GM23338 (cell line): ENCODE data around the gene DDX46. TPM values are rescaled to one million over a fixed set of nuclear protein-coding genes. Genes with fewer than 3 reads are reported as not detected.

Experiments
- ATAC-seq: fragments of 200-7000 bp; cut with Tn5 transposase; 3 replicates; pipeline ENCODE4 v1.9.1; 2020
- DNase-seq: peaks from one replicate; pipeline ENCODE4 v3.0.0-alpha.2; 2015; ENCODE audit warnings: low spot score
- H2AFZ ChIP-seq: fragments of 200-600 bp; sonication (generic); 2 replicates; pipeline ENCODE4 v1.8.0; 2016; ENCODE audit warnings: antibody characterized with exemption, mild to moderate bottlenecking, moderate library complexity
- H3F3A ChIP-seq: fragments of 200-600 bp; sonication (generic); replicated peaks from 2 replicates; pipeline ENCODE4 v1.8.0; 2017; ENCODE audit warnings: antibody characterized with exemption, mixed run types, low read depth
- H3K27ac ChIP-seq: fragments of 200-600 bp; sonication (generic); 2 replicates; pipeline ENCODE4 v1.6.1; 2016; ENCODE audit warnings: low read depth
- H3K27me3 ChIP-seq: fragments of 200-600 bp; sonication (generic); 2 replicates; pipeline ENCODE4 v1.8.0; 2016; ENCODE audit warnings: mild to moderate bottlenecking, mixed run types, moderate library complexity; ENCODE audit not compliant: insufficient read depth
- H3K36me3 ChIP-seq: fragments of 200-600 bp; sonication (generic); 2 replicates; pipeline ENCODE4 v1.8.0; 2016; ENCODE audit warnings: mild to moderate bottlenecking; ENCODE audit not compliant: insufficient read depth
- H3K4me1 ChIP-seq: fragments of 200-600 bp; sonication (generic); 2 replicates; pipeline ENCODE4 v1.8.0; 2016; ENCODE audit warnings: mild to moderate bottlenecking, moderate library complexity; ENCODE audit not compliant: insufficient read depth
- H3K4me2 ChIP-seq: fragments of 200-600 bp; sonication (generic); 2 replicates; pipeline ENCODE4 v1.7.1; 2017; ENCODE audit warnings: mixed run types
- H3K4me3 ChIP-seq: fragments of 200-600 bp; sonication (generic); 2 replicates; pipeline ENCODE4 v1.6.1; 2016; ENCODE audit warnings: mixed run types
- H3K79me2 ChIP-seq: fragments of 200-600 bp; sonication (generic); replicated peaks from 2 replicates; pipeline ENCODE4 v1.8.0; 2017; ENCODE audit warnings: mild to moderate bottlenecking; ENCODE audit not compliant: insufficient read depth
- H3K9me2 ChIP-seq: fragments of 200-600 bp; sonication (generic); 2 replicates; pipeline ENCODE4 v1.8.0; 2017; ENCODE audit not compliant: insufficient read depth
- H4K20me1 ChIP-seq: fragments of 200-600 bp; sonication (generic); replicated peaks from 2 replicates; pipeline ENCODE4 v1.8.0; 2017; ENCODE audit warnings: mild to moderate bottlenecking; ENCODE audit not compliant: insufficient read depth
- H3K27ac Mint-ChIP-seq: 2 replicates; pipeline ENCODE4 v1.8.0; 2020; ENCODE audit warnings: inconsistent platforms, mild to moderate bottlenecking, moderate library complexity, mixed read lengths
- H3K27me3 Mint-ChIP-seq: 3 replicates; pipeline ENCODE4 v1.8.0; 2022; ENCODE audit warnings: low read depth, mild to moderate bottlenecking, moderate library complexity, mixed read lengths, inconsistent platforms; ENCODE audit not compliant: insufficient read depth, poor library complexity
- H3K36me3 Mint-ChIP-seq: 3 replicates; pipeline ENCODE4 v1.8.0; 2021; ENCODE audit warnings: low read depth, mild to moderate bottlenecking, inconsistent platforms, moderate library complexity, mixed read lengths
- H3K4me1 Mint-ChIP-seq: 3 replicates; pipeline ENCODE4 v1.8.0; 2020; ENCODE audit warnings: mild to moderate bottlenecking, inconsistent platforms, mixed read lengths
- H3K4me3 Mint-ChIP-seq: 3 replicates; pipeline ENCODE4 v1.8.0; 2021; ENCODE audit warnings: moderate library complexity, mild to moderate bottlenecking, inconsistent platforms, mixed read lengths
- H3K9me3 Mint-ChIP-seq: 3 replicates; pipeline ENCODE4 v1.8.0; 2020; ENCODE audit warnings: moderate library complexity, mild to moderate bottlenecking, inconsistent platforms, mixed read lengths
- CREB1 ChIP-seq: fragments of 250-450 bp; sonication (Bioruptor Pico); IDR thresholded peaks from 2 replicates; pipeline ENCODE4 v1.5.0; 2020; ENCODE audit warnings: low read depth, mild to moderate bottlenecking, moderate library complexity
- EZH2 ChIP-seq: fragments of 200-600 bp; sonication (generic); IDR thresholded peaks from one replicate; pipeline ENCODE4 v1.8.0; 2017; ENCODE audit warnings: antibody characterized with exemption, mild to moderate bottlenecking, low read depth; ENCODE audit not compliant: unreplicated experiment
- EZH2phosphoT487 ChIP-seq: fragments of 200-600 bp; sonication (generic); IDR thresholded peaks from one replicate; pipeline ENCODE4 v1.8.1; 2018; ENCODE audit warnings: antibody characterized with exemption; ENCODE audit not compliant: unreplicated experiment
- NANOG ChIP-seq: IDR thresholded peaks from 2 replicates; pipeline ENCODE4 v1.6.1; 2016; ENCODE audit warnings: antibody characterized with exemption, borderline replicate concordance
- POLR2AphosphoS5 ChIP-seq: IDR thresholded peaks from 2 replicates; pipeline ENCODE4 v1.6.1; 2016; ENCODE audit warnings: antibody characterized with exemption, low read depth
- STAT1 ChIP-seq: IDR thresholded peaks from one replicate; pipeline ENCODE4 v1.6.1; 2016; ENCODE audit warnings: antibody characterized with exemption; ENCODE audit not compliant: unreplicated experiment
- ZNF114 ChIP-seq: fragments of 250-450 bp; sonication (Bioruptor Pico); IDR thresholded peaks from 2 replicates; pipeline ENCODE4 v1.5.0; 2020; ENCODE audit warnings: mild to moderate bottlenecking, moderate library complexity
- ZNF331 ChIP-seq: fragments of 250-450 bp; sonication (Bioruptor Pico); IDR thresholded peaks from 2 replicates; pipeline ENCODE4 v1.5.0; 2020; ENCODE audit warnings: low read depth, mild to moderate bottlenecking, moderate library complexity
- polyA plus RNA-seq: library from polyadenylated mRNA; unstranded; fragments of >200 nt; fragmentation: Nextera tagmentation; extraction: Ambion mirVana; gene quantifications from 2 replicates; pipeline ENCODE4 v1.2.1, GENCODE V29; 2016
- total RNA-seq: library from RNA; depleted of rRNA; stranded (reverse); fragments of >200 nt; shearing (Covaris generic); gene quantifications from 2 replicates; pipeline ENCODE4 v1.2.3, GENCODE V29; 2014
- TF ChIP-seq, protein P1 (sequence below): fragments of 250-450 bp; sonication (Bioruptor Pico); IDR thresholded peaks from 2 replicates; pipeline ENCODE4 v1.5.0; 2020; ENCODE audit warnings: mild to moderate bottlenecking, moderate library complexity
- TF ChIP-seq, protein P2 (sequence below): IDR thresholded peaks from one replicate; pipeline ENCODE4 v1.6.1; 2018; ENCODE audit warnings: antibody characterized with exemption; ENCODE audit not compliant: unreplicated experiment
- TF ChIP-seq, protein P3 (sequence below): IDR thresholded peaks from 2 replicates; pipeline ENCODE4 v1.6.1; 2016; ENCODE audit warnings: antibody characterized with exemption
- TF ChIP-seq, protein P4 (sequence below), 2 experiments: fragments of 200-600 bp in 1 of 2; sonication (generic) in 1 of 2; conservative IDR thresholded peaks; 2 replicates each; pipeline versions ENCODE4 v1.5.1 to v1.6.1; 2016 to 2017; ENCODE audit warnings: antibody characterized with exemption in 2 of 2, low read depth in 2 of 2, mild to moderate bottlenecking in 2 of 2, moderate library complexity in 1 of 2

Gene DDX46
- total and polyA plus RNA-seq, 2 experiments from 2014 or later = 85.6 to 91.4 TPM

DNA sequence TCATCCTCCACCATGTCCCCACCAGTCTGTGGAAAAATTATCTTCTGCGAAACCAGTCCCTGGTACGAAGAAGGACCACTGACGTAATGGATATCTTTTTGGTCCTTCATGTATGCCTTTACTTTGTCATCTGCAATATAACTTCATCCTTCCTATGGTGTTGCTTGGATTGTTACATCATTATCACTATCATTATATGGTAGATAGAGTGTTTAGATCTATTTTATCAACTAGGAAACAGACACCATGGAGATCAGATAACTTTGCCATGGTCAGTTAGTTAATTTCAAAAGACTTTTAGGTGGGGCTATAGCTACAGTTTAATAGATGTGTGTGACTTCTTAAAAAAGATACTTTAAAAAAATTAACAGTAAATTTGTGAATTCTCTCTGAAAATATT, 44.0 kb upstream of the DDX46 start:
- DNase-seq (no peak), ATAC-seq (no peak)
- TF ChIP-seq CREB1 (CRISPR knock-in tag) (no peak), ZNF331 (CRISPR knock-in tag) (no peak), EZH2phosphoT487 (no peak), EZH2 (no peak), ZNF114 (CRISPR knock-in tag) (no peak), STAT1 (no peak), NANOG (no peak), POLR2AphosphoS5 (no peak)
- TF ChIP-seq, protein P1, sequence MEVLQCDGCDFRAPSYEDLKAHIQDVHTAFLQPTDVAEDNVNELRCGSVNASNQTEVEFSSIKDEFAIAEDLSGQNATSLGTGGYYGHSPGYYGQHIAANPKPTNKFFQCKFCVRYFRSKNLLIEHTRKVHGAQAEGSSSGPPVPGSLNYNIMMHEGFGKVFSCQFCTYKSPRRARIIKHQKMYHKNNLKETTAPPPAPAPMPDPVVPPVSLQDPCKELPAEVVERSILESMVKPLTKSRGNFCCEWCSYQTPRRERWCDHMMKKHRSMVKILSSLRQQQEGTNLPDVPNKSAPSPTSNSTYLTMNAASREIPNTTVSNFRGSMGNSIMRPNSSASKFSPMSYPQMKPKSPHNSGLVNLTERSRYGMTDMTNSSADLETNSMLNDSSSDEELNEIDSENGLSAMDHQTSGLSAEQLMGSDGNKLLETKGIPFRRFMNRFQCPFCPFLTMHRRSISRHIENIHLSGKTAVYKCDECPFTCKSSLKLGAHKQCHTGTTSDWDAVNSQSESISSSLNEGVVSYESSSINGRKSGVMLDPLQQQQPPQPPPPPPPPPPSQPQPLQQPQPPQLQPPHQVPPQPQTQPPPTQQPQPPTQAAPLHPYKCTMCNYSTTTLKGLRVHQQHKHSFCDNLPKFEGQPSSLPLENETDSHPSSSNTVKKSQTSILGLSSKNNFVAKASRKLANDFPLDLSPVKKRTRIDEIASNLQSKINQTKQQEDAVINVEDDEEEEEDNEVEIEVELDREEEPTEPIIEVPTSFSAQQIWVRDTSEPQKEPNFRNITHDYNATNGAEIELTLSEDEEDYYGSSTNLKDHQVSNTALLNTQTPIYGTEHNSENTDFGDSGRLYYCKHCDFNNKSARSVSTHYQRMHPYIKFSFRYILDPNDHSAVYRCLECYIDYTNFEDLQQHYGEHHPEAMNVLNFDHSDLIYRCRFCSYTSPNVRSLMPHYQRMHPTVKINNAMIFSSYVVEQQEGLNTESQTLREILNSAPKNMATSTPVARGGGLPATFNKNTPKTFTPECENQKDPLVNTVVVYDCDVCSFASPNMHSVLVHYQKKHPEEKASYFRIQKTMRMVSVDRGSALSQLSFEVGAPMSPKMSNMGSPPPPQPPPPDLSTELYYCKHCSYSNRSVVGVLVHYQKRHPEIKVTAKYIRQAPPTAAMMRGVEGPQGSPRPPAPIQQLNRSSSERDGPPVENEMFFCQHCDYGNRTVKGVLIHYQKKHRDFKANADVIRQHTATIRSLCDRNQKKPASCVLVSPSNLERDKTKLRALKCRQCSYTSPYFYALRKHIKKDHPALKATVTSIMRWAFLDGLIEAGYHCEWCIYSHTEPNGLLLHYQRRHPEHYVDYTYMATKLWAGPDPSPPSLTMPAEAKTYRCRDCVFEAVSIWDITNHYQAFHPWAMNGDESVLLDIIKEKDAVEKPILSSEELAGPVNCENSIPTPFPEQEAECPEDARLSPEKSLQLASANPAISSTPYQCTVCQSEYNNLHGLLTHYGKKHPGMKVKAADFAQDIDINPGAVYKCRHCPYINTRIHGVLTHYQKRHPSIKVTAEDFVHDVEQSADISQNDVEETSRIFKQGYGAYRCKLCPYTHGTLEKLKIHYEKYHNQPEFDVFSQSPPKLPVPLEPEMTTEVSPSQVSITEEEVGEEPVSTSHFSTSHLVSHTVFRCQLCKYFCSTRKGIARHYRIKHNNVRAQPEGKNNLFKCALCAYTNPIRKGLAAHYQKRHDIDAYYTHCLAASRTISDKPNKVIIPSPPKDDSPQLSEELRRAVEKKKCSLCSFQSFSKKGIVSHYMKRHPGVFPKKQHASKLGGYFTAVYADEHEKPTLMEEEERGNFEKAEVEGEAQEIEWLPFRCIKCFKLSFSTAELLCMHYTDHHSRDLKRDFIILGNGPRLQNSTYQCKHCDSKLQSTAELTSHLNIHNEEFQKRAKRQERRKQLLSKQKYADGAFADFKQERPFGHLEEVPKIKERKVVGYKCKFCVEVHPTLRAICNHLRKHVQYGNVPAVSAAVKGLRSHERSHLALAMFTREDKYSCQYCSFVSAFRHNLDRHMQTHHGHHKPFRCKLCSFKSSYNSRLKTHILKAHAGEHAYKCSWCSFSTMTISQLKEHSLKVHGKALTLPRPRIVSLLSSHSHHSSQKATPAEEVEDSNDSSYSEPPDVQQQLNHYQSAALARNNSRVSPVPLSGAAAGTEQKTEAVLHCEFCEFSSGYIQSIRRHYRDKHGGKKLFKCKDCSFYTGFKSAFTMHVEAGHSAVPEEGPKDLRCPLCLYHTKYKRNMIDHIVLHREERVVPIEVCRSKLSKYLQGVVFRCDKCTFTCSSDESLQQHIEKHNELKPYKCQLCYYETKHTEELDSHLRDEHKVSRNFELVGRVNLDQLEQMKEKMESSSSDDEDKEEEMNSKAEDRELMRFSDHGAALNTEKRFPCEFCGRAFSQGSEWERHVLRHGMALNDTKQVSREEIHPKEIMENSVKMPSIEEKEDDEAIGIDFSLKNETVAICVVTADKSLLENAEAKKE = no peak
- TF ChIP-seq, protein P2, sequence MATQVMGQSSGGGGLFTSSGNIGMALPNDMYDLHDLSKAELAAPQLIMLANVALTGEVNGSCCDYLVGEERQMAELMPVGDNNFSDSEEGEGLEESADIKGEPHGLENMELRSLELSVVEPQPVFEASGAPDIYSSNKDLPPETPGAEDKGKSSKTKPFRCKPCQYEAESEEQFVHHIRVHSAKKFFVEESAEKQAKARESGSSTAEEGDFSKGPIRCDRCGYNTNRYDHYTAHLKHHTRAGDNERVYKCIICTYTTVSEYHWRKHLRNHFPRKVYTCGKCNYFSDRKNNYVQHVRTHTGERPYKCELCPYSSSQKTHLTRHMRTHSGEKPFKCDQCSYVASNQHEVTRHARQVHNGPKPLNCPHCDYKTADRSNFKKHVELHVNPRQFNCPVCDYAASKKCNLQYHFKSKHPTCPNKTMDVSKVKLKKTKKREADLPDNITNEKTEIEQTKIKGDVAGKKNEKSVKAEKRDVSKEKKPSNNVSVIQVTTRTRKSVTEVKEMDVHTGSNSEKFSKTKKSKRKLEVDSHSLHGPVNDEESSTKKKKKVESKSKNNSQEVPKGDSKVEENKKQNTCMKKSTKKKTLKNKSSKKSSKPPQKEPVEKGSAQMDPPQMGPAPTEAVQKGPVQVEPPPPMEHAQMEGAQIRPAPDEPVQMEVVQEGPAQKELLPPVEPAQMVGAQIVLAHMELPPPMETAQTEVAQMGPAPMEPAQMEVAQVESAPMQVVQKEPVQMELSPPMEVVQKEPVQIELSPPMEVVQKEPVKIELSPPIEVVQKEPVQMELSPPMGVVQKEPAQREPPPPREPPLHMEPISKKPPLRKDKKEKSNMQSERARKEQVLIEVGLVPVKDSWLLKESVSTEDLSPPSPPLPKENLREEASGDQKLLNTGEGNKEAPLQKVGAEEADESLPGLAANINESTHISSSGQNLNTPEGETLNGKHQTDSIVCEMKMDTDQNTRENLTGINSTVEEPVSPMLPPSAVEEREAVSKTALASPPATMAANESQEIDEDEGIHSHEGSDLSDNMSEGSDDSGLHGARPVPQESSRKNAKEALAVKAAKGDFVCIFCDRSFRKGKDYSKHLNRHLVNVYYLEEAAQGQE = no peak
- TF ChIP-seq, protein P3, sequence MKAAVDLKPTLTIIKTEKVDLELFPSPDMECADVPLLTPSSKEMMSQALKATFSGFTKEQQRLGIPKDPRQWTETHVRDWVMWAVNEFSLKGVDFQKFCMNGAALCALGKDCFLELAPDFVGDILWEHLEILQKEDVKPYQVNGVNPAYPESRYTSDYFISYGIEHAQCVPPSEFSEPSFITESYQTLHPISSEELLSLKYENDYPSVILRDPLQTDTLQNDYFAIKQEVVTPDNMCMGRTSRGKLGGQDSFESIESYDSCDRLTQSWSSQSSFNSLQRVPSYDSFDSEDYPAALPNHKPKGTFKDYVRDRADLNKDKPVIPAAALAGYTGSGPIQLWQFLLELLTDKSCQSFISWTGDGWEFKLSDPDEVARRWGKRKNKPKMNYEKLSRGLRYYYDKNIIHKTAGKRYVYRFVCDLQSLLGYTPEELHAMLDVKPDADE = no peak
- TF ChIP-seq, protein P4, sequence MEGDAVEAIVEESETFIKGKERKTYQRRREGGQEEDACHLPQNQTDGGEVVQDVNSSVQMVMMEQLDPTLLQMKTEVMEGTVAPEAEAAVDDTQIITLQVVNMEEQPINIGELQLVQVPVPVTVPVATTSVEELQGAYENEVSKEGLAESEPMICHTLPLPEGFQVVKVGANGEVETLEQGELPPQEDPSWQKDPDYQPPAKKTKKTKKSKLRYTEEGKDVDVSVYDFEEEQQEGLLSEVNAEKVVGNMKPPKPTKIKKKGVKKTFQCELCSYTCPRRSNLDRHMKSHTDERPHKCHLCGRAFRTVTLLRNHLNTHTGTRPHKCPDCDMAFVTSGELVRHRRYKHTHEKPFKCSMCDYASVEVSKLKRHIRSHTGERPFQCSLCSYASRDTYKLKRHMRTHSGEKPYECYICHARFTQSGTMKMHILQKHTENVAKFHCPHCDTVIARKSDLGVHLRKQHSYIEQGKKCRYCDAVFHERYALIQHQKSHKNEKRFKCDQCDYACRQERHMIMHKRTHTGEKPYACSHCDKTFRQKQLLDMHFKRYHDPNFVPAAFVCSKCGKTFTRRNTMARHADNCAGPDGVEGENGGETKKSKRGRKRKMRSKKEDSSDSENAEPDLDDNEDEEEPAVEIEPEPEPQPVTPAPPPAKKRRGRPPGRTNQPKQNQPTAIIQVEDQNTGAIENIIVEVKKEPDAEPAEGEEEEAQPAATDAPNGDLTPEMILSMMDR (conservative IDR thresholded peaks at IDR 0.05; ENCODE audit: low read depth in 2 of 2) = no peak
- Mint-ChIP-seq H3K27ac (no peak overlapping the region), H3K9me3 (no peaks in the 10 kb centered on the region), H3K36me3 (peaks cover 43% of the 10 kb centered on the region), H3K27me3 (no peaks in the 10 kb centered on the region), H3K4me3 (no peak overlapping the region), H3K4me1 (no peaks in the 10 kb centered on the region)
- Histone ChIP-seq H3K79me2 (no peaks in the 10 kb centered on the region), H3K4me1 (no peaks in the 10 kb centered on the region), H3K27ac (no peak overlapping the region), H3K9me2 (no peaks in the 10 kb centered on the region), H3F3A (0 out of 2 replicates have a peak, but pooled peaks cover 3% of the 10 kb centered on the region), H3K4me3 (no peak overlapping the region), H2AFZ (no peak overlapping the region), H3K27me3 (no peaks in the 10 kb centered on the region), H4K20me1 (no peaks in the 10 kb centered on the region; the same call in none of the 2 replicates), H3K4me2 (no peak overlapping the region), H3K36me3 (peaks cover 26% of the 10 kb centered on the region)
